HG03439 (cell line): ENCODE measurements around the gene VASN.
"Not testable (repeated sequence)": the region's sequence is repeated elsewhere in the genome, so short reads cannot be mapped to it uniquely, and the experiment has no call there.

Source experiments
- ATAC-seq: cut with Tn5 transposase; IDR thresholded peaks from one replicate; pipeline ENCODE4 v1.9.1; 2021; ENCODE audit warnings: mild to moderate bottlenecking, moderate library complexity; ENCODE audit not compliant: unreplicated experiment

Gene VASN

GRCh38 chr16:4336701-4337539 lies 34.7 kb upstream of the VASN start:
- no peak for ATAC-seq

GRCh38 chr16:4337540-4338088 lies 34.0 kb upstream of the VASN start:
- ATAC-seq: no peak

- no peak for ATAC-seq
Observed at GRCh38 chr16:4338125-4338582, 33.5 kb upstream of the VASN start.

GRCh38 chr16:4338712-4339299 lies 32.8 kb upstream of the VASN start:
- no peak for ATAC-seq

- no peak for ATAC-seq
Observed at GRCh38 chr16:4339455-4339854, 32.2 kb upstream of the VASN start.

GRCh38 chr16:4339909-4340308 lies 31.7 kb upstream of the VASN start:
- no peak for ATAC-seq

- ATAC-seq: no peak
Observed at GRCh38 chr16:4340443-4340842, 31.2 kb upstream of the VASN start.

GRCh38 chr16:4341250-4341649 lies 30.4 kb upstream of the VASN start:
- no peak for ATAC-seq

- no peak for ATAC-seq
Observed at GRCh38 chr16:4342866-4343744, 28.5 kb upstream of the VASN start.

GRCh38 chr16:4344300-4344982 lies 27.2 kb upstream of the VASN start:
- ATAC-seq: not testable (repeated sequence)

- no peak for ATAC-seq
Observed at GRCh38 chr16:4344983-4345835, 26.4 kb upstream of the VASN start.

- no peak for ATAC-seq
Observed at GRCh38 chr16:4345836-4346781, 25.5 kb upstream of the VASN start.

GRCh38 chr16:4347010-4347409 lies 24.6 kb upstream of the VASN start:
- no peak for ATAC-seq

GRCh38 chr16:4347765-4348509 lies 23.7 kb upstream of the VASN start:
- ATAC-seq: no peak

- ATAC-seq: no peak
Observed at GRCh38 chr16:4349332-4349731, 22.3 kb upstream of the VASN start.

GRCh38 chr16:4350365-4350786 lies 21.3 kb upstream of the VASN start:
- ATAC-seq: no peak

GRCh38 chr16:4350787-4351659 lies 20.6 kb upstream of the VASN start, which contains the start of gene PAM16:
Gene PAM16 (minus strand): TSS chr16:4351321. CDS start chr16:4351234, 87 bp downstream.
- ATAC-seq: peak; percentile 89
